Measurements from ENCODE around the gene DMTF1. TPM values are rescaled to one million over a fixed set of nuclear protein-coding genes. Genes with fewer than 3 reads are reported as not detected.
A peak's percentile ranks its signal among the peaks of the same experiment; 100 is the strongest.
"Not testable (repeated sequence)": the region's sequence is repeated elsewhere in the genome, so short reads cannot be mapped to it uniquely, and the experiment has no call there.

The DMTF1 gene
- total and polyA plus RNA-seq, 9 of the 15 experiments (the other 6 are each of a cell fraction or from before 2014, with no cell fraction given) = 25.7 to 208 (median 74.7) TPM

DNA sequence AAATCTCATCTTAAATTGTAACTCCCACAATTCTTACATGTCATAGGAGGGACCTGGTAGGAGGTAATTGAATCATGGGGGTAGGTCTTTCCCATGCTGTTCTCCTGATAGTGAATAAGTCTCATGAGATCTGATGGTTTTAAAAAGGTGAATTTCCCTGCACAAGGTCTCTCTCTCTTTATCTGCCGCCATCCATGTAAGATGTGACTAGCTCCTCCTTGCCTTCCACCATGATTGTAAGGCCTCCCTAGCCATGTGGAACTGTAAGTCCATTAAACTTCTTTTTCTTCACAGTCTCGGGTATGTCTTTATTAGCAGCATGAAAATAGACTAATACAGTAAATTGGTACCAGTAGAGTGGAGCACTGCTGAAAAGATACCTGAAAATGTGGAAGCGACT lies 38.3 kb upstream of the DMTF1 start (continued):
- TF ChIP-seq, protein P1, sequence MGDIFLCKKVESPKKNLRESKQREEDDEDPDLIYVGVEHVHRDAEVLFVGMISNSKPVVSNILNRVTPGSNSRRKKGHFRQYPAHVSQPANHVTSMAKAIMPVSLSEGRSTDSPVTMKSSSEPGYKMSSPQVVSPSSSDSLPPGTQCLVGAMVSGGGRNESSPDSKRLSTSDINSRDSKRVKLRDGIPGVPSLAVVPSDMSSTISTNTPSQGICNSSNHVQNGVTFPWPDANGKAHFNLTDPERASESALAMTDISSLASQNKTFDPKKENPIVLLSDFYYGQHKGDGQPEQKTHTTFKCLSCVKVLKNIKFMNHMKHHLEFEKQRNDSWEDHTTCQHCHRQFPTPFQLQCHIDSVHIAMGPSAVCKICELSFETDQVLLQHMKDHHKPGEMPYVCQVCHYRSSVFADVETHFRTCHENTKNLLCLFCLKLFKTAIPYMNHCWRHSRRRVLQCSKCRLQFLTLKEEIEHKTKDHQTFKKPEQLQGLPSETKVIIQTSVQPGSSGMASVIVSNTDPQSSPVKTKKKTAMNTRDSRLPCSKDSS (IDR thresholded peaks at IDR 0.05; ENCODE audit: low read depth, partially characterized antibody) = peak; percentile 53

DNA sequence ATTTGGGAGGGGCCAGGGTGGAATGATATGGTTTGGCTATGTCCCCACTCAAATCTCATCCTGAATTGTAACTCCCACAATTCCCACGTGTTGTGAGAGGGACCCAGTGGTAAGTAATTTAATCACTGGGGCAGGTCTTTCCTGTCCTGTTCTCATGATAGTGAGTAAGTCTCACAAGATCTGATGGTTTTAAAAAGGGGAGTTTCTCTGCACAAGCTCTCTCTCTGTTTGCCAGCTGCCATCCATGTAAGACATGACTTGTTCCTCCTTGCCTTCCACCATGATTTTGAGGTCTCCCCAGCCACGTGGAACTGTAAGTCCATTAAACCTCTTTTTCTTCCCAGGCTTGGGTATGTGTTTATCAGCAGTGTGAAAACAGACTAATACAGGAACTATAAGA lies 36.5 kb upstream of the DMTF1 start:
- BruUV-seq (replicated peaks); H3K27ac ChIP-seq (ENCODE audit: extremely low read depth, low read depth, low read length); H4K20me1 ChIP-seq (replicated peaks; ENCODE audit: control insufficient read depth, insufficient read depth, low read length); H3K27me3 ChIP-seq (ENCODE audit: control insufficient read depth in 2 of 2, insufficient read depth in 2 of 2, low read length in 2 of 2); ATAC-seq; H3K79me2 ChIP-seq (ENCODE audit: control insufficient read depth, insufficient read depth, low read length); H3K4me3 ChIP-seq; H3K4me2 ChIP-seq (ENCODE audit: insufficient read depth, low read length); in situ Hi-C loops (cut with MboI); intact Hi-C loops (cut with micrococcal nuclease); H3K36me3 ChIP-seq (ENCODE audit: control insufficient read depth, insufficient read depth, low read length); DNase-seq (ENCODE audit: extremely low read depth in 1 of 4, low spot score in 3 of 4); H2AFZ ChIP-seq (ENCODE audit: low read depth, low read length); H3K9me1 ChIP-seq (ENCODE audit: control insufficient read depth, insufficient read depth, low read length); H3K9ac ChIP-seq (ENCODE audit: insufficient read depth in 1 of 2, low read depth in 2 of 2, low read length in 2 of 2); FAIRE-seq; CTCF ChIA-PET (ENCODE audit: low intra/inter-chr PET ratio): not testable (repeated sequence)
- H3K4me1 ChIP-seq (replicated peaks in 1 of 2; ENCODE audit: control insufficient read depth in 2 of 2, insufficient read depth in 2 of 2, low read length in 2 of 2) = peaks cover 0 to 11% of the 10 kb centered on the region in 2 experiments; a peak in 3 of 5 replicates
- POLR2A ChIA-PET = interaction anchor here (1.1 kb wide), 1 partner anchor 11 kb away, joined by 3 read pairs; no protein-coding TSS in a partner anchor
- TF ChIP-seq ZNF431 (CRISPR knock-in tag; IDR thresholded peaks at IDR 0.05) (peak; percentile 93), TRIM24 (IDR thresholded peaks at IDR 0.05) (0 out of 4 replicates have a peak, but pooled peaks of 1 of the 2 experiments have one; percentile 19)
- peaks cover 11% of the 10 kb centered on the region for H3K9me3 ChIP-seq (replicated peaks; ENCODE audit: control insufficient read depth, insufficient read depth, low read depth, low read length)
- 7% methylated on average over 2 of the region's 2 CpGs for WGBS (ENCODE audit: insufficient coverage, low coverage, missing lambda C conversion rate)

Measured in K562 (cell line).